Endothelial cell of umbilical vein (primary cell): ENCODE results near the gene SIRT2. TPM values are rescaled to one million over a fixed set of nuclear protein-coding genes. Genes with fewer than 3 reads are reported as not detected.

Experiments used
- BruUV-seq: library from RNA; stranded (reverse); fragments of 400-500 nt; replicated peaks from 2 replicates; lab custom pipeline; 2021; lab: Mats Ljungman, UMichigan
- CTCF ChIA-PET: fragments of 300-600, 350-600 bp; sonication (Branson Sonifier 250); formaldehyde crosslinking; loops from one replicate; lab custom pipeline; 2021; ENCODE audit warnings: antibody characterized with exemption, inconsistent platforms; lab: Charles Lee
- POLR2A ChIA-PET: fragments of 300-600, 350-600 bp; sonication (Branson Sonifier 250); formaldehyde crosslinking; loops from one replicate; lab custom pipeline; 2021; ENCODE audit warnings: antibody characterized with exemption, inconsistent platforms; lab: Charles Lee
- DNase-seq: peaks from one replicate; pipeline ENCODE4 v3.0.0-alpha.2; 2011; ENCODE audit warnings: low read depth, low spot score
- FAIRE-seq: peaks from 2 replicates; lab custom pipeline; 2011; peaks lifted over from hg19 to GRCh38; lab: Jason Lieb, UNC
- H2AFZ ChIP-seq: 2 replicates; pipeline ENCODE4 v1.6.0; 2012; ENCODE audit warnings: low read depth, low read length, control low read depth, inconsistent platforms
- H3K27ac ChIP-seq: 2 replicates; pipeline ENCODE4 v1.5.1; 2011; ENCODE audit warnings: low read depth, mild to moderate bottlenecking, control low read depth, low read length, moderate library complexity; ENCODE audit not compliant: insufficient read depth
- H3K27me3 ChIP-seq, 2 experiments: 2 replicates each; pipeline versions ENCODE4 v1.6.0 to v1.6.1; 2011; ENCODE audit warnings: low read length in 2 of 2, mixed read lengths in 1 of 2; ENCODE audit not compliant: control insufficient read depth in 2 of 2, insufficient read depth in 2 of 2
- H3K36me3 ChIP-seq, 2 experiments: 2 replicates in 1 of 2; 3 replicates in 1 of 2; pipeline ENCODE4 v1.5.1; 2011; ENCODE audit warnings: low read length in 2 of 2, mild to moderate bottlenecking in 1 of 2, moderate library complexity in 1 of 2; ENCODE audit not compliant: control insufficient read depth in 2 of 2, insufficient read depth in 2 of 2; ENCODE audit errors: extremely low read depth in 1 of 2
- H3K4me1 ChIP-seq: 3 replicates; pipeline ENCODE4 v1.5.1; 2011; ENCODE audit warnings: mild to moderate bottlenecking, low read length; ENCODE audit not compliant: control insufficient read depth, insufficient read depth; ENCODE audit errors: extremely low read depth
- H3K4me2 ChIP-seq: 2 replicates; pipeline ENCODE4 v1.6.1; 2011; ENCODE audit warnings: low read length, control low read depth, mixed read lengths; ENCODE audit not compliant: insufficient read depth
- H3K4me3 ChIP-seq, 3 experiments: fragments of 200-600 bp in 1 of 3; sonication (generic), shearing (Covaris generic) in 1 of 3; replicated peaks in 1 of 3; 2 replicates each; pipeline ENCODE4 v1.5.1; 2011 to 2016; ENCODE audit warnings: control low read depth in 3 of 3, low read length in 3 of 3, mild to moderate bottlenecking in 2 of 3, inconsistent platforms in 1 of 3, low read depth in 1 of 3, moderate library complexity in 1 of 3; ENCODE audit not compliant: insufficient read depth in 1 of 3
- H3K79me2 ChIP-seq: 2 replicates; pipeline ENCODE4 v1.6.0; 2012; ENCODE audit warnings: low read length, inconsistent platforms; ENCODE audit not compliant: control insufficient read depth, insufficient read depth
- H3K9ac ChIP-seq: replicated peaks from 2 replicates; pipeline ENCODE3; 2011; ENCODE audit warnings: low read length, control low read depth; ENCODE audit not compliant: insufficient read depth; ENCODE audit errors: extremely low read depth
- H3K9me1 ChIP-seq: replicated peaks from 3 replicates; pipeline ENCODE4 v1.6.0; 2011; ENCODE audit warnings: mild to moderate bottlenecking, low read length; ENCODE audit not compliant: control insufficient read depth, insufficient read depth; ENCODE audit errors: extremely low read depth
- H3K9me3 ChIP-seq: replicated peaks from 2 replicates; pipeline ENCODE4 v1.5.1; 2012; ENCODE audit warnings: low read length, inconsistent platforms; ENCODE audit not compliant: control insufficient read depth, insufficient read depth
- H4K20me1 ChIP-seq: replicated peaks from 2 replicates; pipeline ENCODE3; 2011; ENCODE audit warnings: mild to moderate bottlenecking, low read length; ENCODE audit not compliant: control insufficient read depth, insufficient read depth; ENCODE audit errors: extremely low read depth
- CTCF ChIP-seq, 2 donors: IDR thresholded peaks; 1 replicate in 1 of 2; 2 replicates in 1 of 2; pipeline ENCODE4 v1.5.1; 2011; ENCODE audit warnings: low read length in 2 of 2, mild to moderate bottlenecking in 2 of 2, moderate library complexity in 2 of 2, control low read depth in 1 of 2, inconsistent platforms in 1 of 2, low read depth in 1 of 2; ENCODE audit not compliant: insufficient read depth in 1 of 2; ENCODE audit errors: extremely low read depth in 1 of 2
- EZH2 ChIP-seq: IDR thresholded peaks from 2 replicates; pipeline ENCODE4 v1.6.1; 2012; ENCODE audit warnings: borderline replicate concordance, low read depth, mild to moderate bottlenecking, moderate library complexity, low read length, inconsistent platforms; ENCODE audit not compliant: severe bottlenecking
- FOS ChIP-seq: IDR thresholded peaks from 2 replicates; pipeline ENCODE4 v1.6.1; 2011; ENCODE audit warnings: mild to moderate bottlenecking, low read length, moderate library complexity, borderline replicate concordance; ENCODE audit not compliant: insufficient read depth
- GATA2 ChIP-seq: IDR thresholded peaks from 2 replicates; pipeline ENCODE4 v1.7.0; 2011; ENCODE audit warnings: low read depth, mild to moderate bottlenecking, moderate library complexity, mixed read lengths, low read length; ENCODE audit not compliant: insufficient read length, insufficient read depth
- JUN ChIP-seq: IDR thresholded peaks from 2 replicates; pipeline ENCODE4 v1.6.1; 2011; ENCODE audit warnings: borderline replicate concordance, low read depth; ENCODE audit not compliant: insufficient read length, insufficient read depth
- MYC ChIP-seq: IDR thresholded peaks from one replicate; pipeline ENCODE4 v1.6.1; 2011; ENCODE audit warnings: mild to moderate bottlenecking, low read depth, low read length
- POLR2A ChIP-seq: IDR thresholded peaks from 2 replicates; pipeline ENCODE4 v1.6.1; 2012; ENCODE audit warnings: low read depth, mild to moderate bottlenecking, control low read depth, low read length
- POLR2AphosphoS5 ChIP-seq: IDR thresholded peaks from 2 replicates; pipeline ENCODE4 v1.6.1; 2012; ENCODE audit warnings: low read depth, mild to moderate bottlenecking, control low read depth, low read length, moderate library complexity; ENCODE audit not compliant: insufficient read depth
- dilution Hi-C: fragments of 300-500 bp; cut with MboI; formaldehyde crosslinking; loops from one replicate; pipeline ENCODE4 v1.15.0; 2019; ENCODE audit warnings: low sequenced_read_pairs; ENCODE audit not compliant: extremely low pct_ligation_motif_present
- intact Hi-C: fragments of 100-400 bp; cut with micrococcal nuclease; formaldehyde crosslinking; loops from one replicate; pipeline ENCODE4 v1.10.0; 2022
- polyA plus RNA-seq, 4 experiments: library from polyadenylated mRNA; depleted of rRNA in 3 of 4; stranded (reverse) in 3 of 4; unstranded in 1 of 4; fragments of >200 nt; gene quantifications; 2 replicates each; pipeline versions ENCODE4 v1.2.1 to v1.2.3, GENCODE V29; 2011 to 2012; ENCODE audit warnings: missing spikeins in 1 of 4
- total RNA-seq: library from RNA; stranded (reverse); gene quantifications from 2 replicates; pipeline ENCODE4 v1.2.3, GENCODE V29; 2021
- TF ChIP-seq, protein P1 (sequence below): IDR thresholded peaks from 2 replicates; pipeline ENCODE4 v1.6.1; 2011; ENCODE audit not compliant: insufficient read depth, insufficient read length

The SIRT2 gene
- total and polyA plus RNA-seq, 2 donors (not counting 3 experiments of a cell fraction or from before 2014, with no cell fraction given): 47.6 to 72.5 TPM

GRCh38 chr19:38877781-38878574, 21.4 kb downstream of the SIRT2 start, which contains the start of gene RINL:
TSS of gene RINL (minus strand) at chr19:38878275. CDS start at chr19:38876742, 1,533 bp downstream.
- FAIRE-seq: peak; percentile 70
- H3K36me3 ChIP-seq: peaks cover 0 to 9% of the 10 kb centered on the region in 2 experiments
- H3K27me3 ChIP-seq: no peaks in the 10 kb centered on the region
- ChIA-PET POLR2A (interaction anchor here (0.6 kb wide), 1 partner anchor 12 kb away, joined by 5 read pairs; no protein-coding TSS in a partner anchor), CTCF (interaction anchor here (0.7 to 2.7 kb wide), 5 partner anchors 10 to 243 kb away, joined by 3 to 18 read pairs (median 4); partner anchors contain the start of genes MRPS12 and SARS2)
- no peaks in the 10 kb centered on the region for H3K9me1 ChIP-seq
- TSS peak; percentile 52 for BruUV-seq
- H3K27ac ChIP-seq: peak within 1 kb of the TSS; percentile 28
- H3K4me2 ChIP-seq: peak within 1 kb of the TSS; percentile 13
- intact Hi-C loops: no loop called here
- H3K9ac ChIP-seq: peak within 1 kb of the TSS; percentile 12
- no peak within 1 kb of the TSS for H3K4me3 ChIP-seq
- H3K9me3 ChIP-seq: no peaks in the 10 kb centered on the region
- peaks cover 13% of the 10 kb centered on the region for H3K4me1 ChIP-seq
- peak; percentile 26 for DNase-seq
- peak within 1 kb of the TSS; percentile 51 for H2AFZ ChIP-seq
- H3K79me2 ChIP-seq: no peaks in the 10 kb centered on the region
- no peaks in the 10 kb centered on the region for H4K20me1 ChIP-seq
- dilution Hi-C loops: no loop called here
- TF ChIP-seq POLR2A: peak; percentile 46
- peak; percentile 43 for TF ChIP-seq POLR2AphosphoS5
- TF ChIP-seq MYC: no peak
- TF ChIP-seq EZH2: no peak

- H3K4me3 ChIP-seq: no peak overlapping the region
- H3K79me2 ChIP-seq: no peaks in the 10 kb centered on the region
- no peak overlapping the region for H3K9ac ChIP-seq
- peaks cover 0 to 5% of the 10 kb centered on the region in 2 experiments for H3K36me3 ChIP-seq
- TF ChIP-seq POLR2A: no peak
- no peak for TF ChIP-seq FOS
- TF ChIP-seq POLR2AphosphoS5: no peak
- TF ChIP-seq MYC: no peak
- TF ChIP-seq GATA2: no peak
- no peak for TF ChIP-seq EZH2
- TF ChIP-seq JUN: no peak
- TF ChIP-seq, protein P1, sequence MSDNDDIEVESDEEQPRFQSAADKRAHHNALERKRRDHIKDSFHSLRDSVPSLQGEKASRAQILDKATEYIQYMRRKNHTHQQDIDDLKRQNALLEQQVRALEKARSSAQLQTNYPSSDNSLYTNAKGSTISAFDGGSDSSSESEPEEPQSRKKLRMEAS: no peak
- TF ChIP-seq CTCF (IDR thresholded peaks at IDR 0.05; ENCODE audit: extremely low read depth in 1 of 2, insufficient read depth in 1 of 2, low read depth in 1 of 2, low read length in 2 of 2): no peak
- intact Hi-C loops (no loop called here), dilution Hi-C loops (no loop called here)
- H3K27ac ChIP-seq: no peak overlapping the region
- no peak for FAIRE-seq
- no peaks in the 10 kb centered on the region for H4K20me1 ChIP-seq
- no peaks in the 10 kb centered on the region for H3K9me3 ChIP-seq
- no peak overlapping the region for H3K4me2 ChIP-seq
- ChIA-PET CTCF (interaction anchor here (0.6 to 3.2 kb wide), 5 partner anchors 10 to 111 kb away, joined by 4 to 29 read pairs (median 5); partner anchors contain the start of genes NFKBIB and SIRT2), POLR2A (no interaction called here)
- no peaks in the 10 kb centered on the region for H3K9me1 ChIP-seq
- H3K4me1 ChIP-seq: peaks cover 13% of the 10 kb centered on the region
- BruUV-seq: no TSS peak
- no peak overlapping the region for H2AFZ ChIP-seq
- no peak for DNase-seq
- no peaks in the 10 kb centered on the region for H3K27me3 ChIP-seq
Measured at GRCh38 chr19:38875656-38876395, 23.6 kb downstream of the SIRT2 start.
